Fibroblast of lung (primary cell): Measurements from ENCODE around the gene EPHB1. TPM values are rescaled to one million over a fixed set of nuclear protein-coding genes. Genes with fewer than 3 reads are reported as not detected.

Experiments
- DNase-seq, 2 donors: peaks; one replicate each; pipeline versions ENCODE4 v3.0.0 to v3.0.0-alpha.2; 2010; ENCODE audit warnings: low read depth in 2 of 2
- H2AFZ ChIP-seq: 2 replicates; pipeline ENCODE4 v1.5.1; 2012; ENCODE audit warnings: low read length, control low read depth, inconsistent platforms
- H3K27ac ChIP-seq: 2 replicates; pipeline ENCODE4 v1.5.1; 2011; ENCODE audit warnings: low read length, control low read depth; ENCODE audit not compliant: insufficient read depth
- H3K27me3 ChIP-seq: 2 replicates; pipeline ENCODE4 v1.5.1; 2011; ENCODE audit warnings: mild to moderate bottlenecking, low read length; ENCODE audit not compliant: control insufficient read depth, insufficient read depth
- H3K36me3 ChIP-seq: 2 replicates; pipeline ENCODE4 v1.5.1; 2011; ENCODE audit warnings: low read length; ENCODE audit not compliant: control insufficient read depth, insufficient read depth
- H3K4me1 ChIP-seq: 2 replicates; pipeline ENCODE4 v1.5.1; 2011; ENCODE audit warnings: low read length; ENCODE audit not compliant: control insufficient read depth, insufficient read depth; ENCODE audit errors: extremely low read depth
- H3K4me2 ChIP-seq: 2 replicates; pipeline ENCODE4 v1.5.1; 2011; ENCODE audit warnings: low read length, control low read depth; ENCODE audit not compliant: insufficient read depth; ENCODE audit errors: extremely low read depth
- H3K4me3 ChIP-seq, 4 experiments: fragments of 200-600 bp in 1 of 4; sonication (generic) in 1 of 4; replicated peaks in 1 of 4; 2 replicates each; pipeline ENCODE4 v1.5.1; 2011 to 2016; ENCODE audit warnings: low read length in 4 of 4, low read depth in 3 of 4, mild to moderate bottlenecking in 3 of 4, control low read depth in 2 of 4, inconsistent platforms in 1 of 4, mixed read lengths in 1 of 4; ENCODE audit not compliant: insufficient read depth in 1 of 4; ENCODE audit errors: control extremely low read depth in 1 of 4
- H3K79me2 ChIP-seq: 2 replicates; pipeline ENCODE4 v1.5.1; 2012; ENCODE audit warnings: mild to moderate bottlenecking, low read length, inconsistent platforms; ENCODE audit not compliant: control insufficient read depth, insufficient read depth
- H3K9ac ChIP-seq: 2 replicates; pipeline ENCODE4 v1.5.1; 2011; ENCODE audit warnings: mild to moderate bottlenecking, low read length, control low read depth; ENCODE audit not compliant: insufficient read depth
- H3K9me3 ChIP-seq: 2 replicates; pipeline ENCODE4 v1.5.1; 2012; ENCODE audit warnings: low read depth, low read length; ENCODE audit not compliant: control insufficient read depth, insufficient read depth
- H4K20me1 ChIP-seq: 2 replicates; pipeline ENCODE4 v1.5.1; 2011; ENCODE audit warnings: low read length; ENCODE audit not compliant: control insufficient read depth, insufficient read depth; ENCODE audit errors: extremely low read depth
- EZH2 ChIP-seq: IDR thresholded peaks from 2 replicates; pipeline ENCODE4 v1.5.1; 2012; ENCODE audit warnings: low read length, control low read depth, mild to moderate bottlenecking; ENCODE audit errors: missing control alignments
- polyA plus RNA-seq, 2 donors: library from polyadenylated mRNA; depleted of rRNA in 1 of 2; stranded (reverse) in 1 of 2; unstranded in 1 of 2; fragments of >200 nt; gene quantifications; 2 replicates each; pipeline ENCODE4 v1.2.1, GENCODE V29; 2011 to 2012; ENCODE audit warnings: missing spikeins in 1 of 2
- total RNA-seq: library from RNA; depleted of rRNA; stranded (reverse); fragments of >200 nt; gene quantifications from 2 replicates; pipeline ENCODE4 v1.2.1, GENCODE V29; 2014
- TF ChIP-seq, protein P1 (sequence below), 2 donors: IDR thresholded peaks in 1 of 2; conservative IDR thresholded peaks in 1 of 2; 1 replicate in 1 of 2; 2 replicates in 1 of 2; pipeline ENCODE4 v1.5.1; 2011 to 2012; ENCODE audit warnings: low read length in 2 of 2, control low read depth in 1 of 2, inconsistent platforms in 1 of 2, low read depth in 1 of 2, mild to moderate bottlenecking in 1 of 2

The EPHB1 gene
- total and polyA plus RNA-seq, 2 donors (not counting 1 experiment from before 2014, with no cell fraction given), result 0.14 to 0.50 TPM

DNA sequence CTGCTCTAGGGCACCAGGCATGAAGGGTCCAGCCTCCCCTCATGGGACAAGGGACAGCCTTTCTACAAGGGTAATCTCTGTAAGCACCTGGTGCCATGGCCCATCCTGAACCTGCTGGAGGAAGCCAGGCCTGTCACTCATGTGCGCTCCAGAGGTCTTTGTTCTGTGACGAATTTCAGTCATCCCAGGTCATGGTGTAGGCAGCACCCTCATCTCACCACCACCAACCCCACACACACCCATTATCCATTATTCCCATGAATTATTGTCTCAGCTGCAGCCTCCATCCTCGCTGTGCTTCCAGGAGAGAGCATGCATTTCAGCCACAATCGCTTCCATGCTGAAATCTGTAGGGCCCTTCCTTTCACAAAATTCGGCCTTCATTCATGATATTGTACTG lies 419.3 kb downstream of the EPHB1 start:
- H3K27ac ChIP-seq, result no peak overlapping the region
- H2AFZ ChIP-seq, result no peak overlapping the region
- H3K79me2 ChIP-seq, result no peaks in the 10 kb centered on the region
- TF ChIP-seq, protein P1, sequence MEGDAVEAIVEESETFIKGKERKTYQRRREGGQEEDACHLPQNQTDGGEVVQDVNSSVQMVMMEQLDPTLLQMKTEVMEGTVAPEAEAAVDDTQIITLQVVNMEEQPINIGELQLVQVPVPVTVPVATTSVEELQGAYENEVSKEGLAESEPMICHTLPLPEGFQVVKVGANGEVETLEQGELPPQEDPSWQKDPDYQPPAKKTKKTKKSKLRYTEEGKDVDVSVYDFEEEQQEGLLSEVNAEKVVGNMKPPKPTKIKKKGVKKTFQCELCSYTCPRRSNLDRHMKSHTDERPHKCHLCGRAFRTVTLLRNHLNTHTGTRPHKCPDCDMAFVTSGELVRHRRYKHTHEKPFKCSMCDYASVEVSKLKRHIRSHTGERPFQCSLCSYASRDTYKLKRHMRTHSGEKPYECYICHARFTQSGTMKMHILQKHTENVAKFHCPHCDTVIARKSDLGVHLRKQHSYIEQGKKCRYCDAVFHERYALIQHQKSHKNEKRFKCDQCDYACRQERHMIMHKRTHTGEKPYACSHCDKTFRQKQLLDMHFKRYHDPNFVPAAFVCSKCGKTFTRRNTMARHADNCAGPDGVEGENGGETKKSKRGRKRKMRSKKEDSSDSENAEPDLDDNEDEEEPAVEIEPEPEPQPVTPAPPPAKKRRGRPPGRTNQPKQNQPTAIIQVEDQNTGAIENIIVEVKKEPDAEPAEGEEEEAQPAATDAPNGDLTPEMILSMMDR (conservative IDR thresholded peaks at IDR 0.05 in 1 of 2, IDR thresholded peaks at IDR 0.05 in 1 of 2; ENCODE audit: low read depth in 1 of 2, low read length in 2 of 2), result no peak
- TF ChIP-seq EZH2, result no peak
- no peaks in the 10 kb centered on the region for H3K4me1 ChIP-seq
- H3K9me3 ChIP-seq, result no peaks in the 10 kb centered on the region
- DNase-seq, result no peak
- H3K4me3 ChIP-seq, result no peak overlapping the region
- no peaks in the 10 kb centered on the region for H3K27me3 ChIP-seq
- no peak overlapping the region for H3K9ac ChIP-seq
- no peak overlapping the region for H3K4me2 ChIP-seq
- H3K36me3 ChIP-seq, result no peaks in the 10 kb centered on the region
- no peaks in the 10 kb centered on the region for H4K20me1 ChIP-seq

DNA sequence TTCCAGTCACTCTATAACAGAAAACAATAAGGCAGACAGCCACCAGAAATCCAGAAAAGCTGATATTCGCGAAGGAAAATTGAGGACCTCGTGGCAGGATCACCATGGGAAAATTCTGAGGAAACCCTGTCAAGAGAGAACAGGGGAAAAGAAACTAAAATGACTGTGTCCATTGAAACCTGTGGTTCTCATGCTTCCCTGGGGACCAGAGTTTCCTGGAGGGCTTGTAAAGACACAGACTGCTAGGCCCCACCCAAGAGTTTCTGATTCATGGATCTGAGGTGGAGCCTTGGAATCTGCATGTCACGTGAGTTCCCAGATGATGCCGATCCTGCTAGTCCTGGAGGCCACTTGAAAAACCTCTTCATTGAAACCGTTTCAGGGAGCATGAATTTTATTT lies 420.5 kb downstream of the EPHB1 start:
- H4K20me1 ChIP-seq, result no peaks in the 10 kb centered on the region
- H3K36me3 ChIP-seq, result no peaks in the 10 kb centered on the region
- H3K27ac ChIP-seq, result no peak overlapping the region
- H3K27me3 ChIP-seq, result no peaks in the 10 kb centered on the region
- no peaks in the 10 kb centered on the region for H3K79me2 ChIP-seq
- no peaks in the 10 kb centered on the region for H3K4me1 ChIP-seq
- no peaks in the 10 kb centered on the region for H3K9me3 ChIP-seq
- H3K9ac ChIP-seq, result no peak overlapping the region
- H2AFZ ChIP-seq, result no peak overlapping the region
- no peak for DNase-seq
- no peak for TF ChIP-seq EZH2
- TF ChIP-seq, protein P1 (conservative IDR thresholded peaks at IDR 0.05 in 1 of 2, IDR thresholded peaks at IDR 0.05 in 1 of 2; ENCODE audit: low read depth in 1 of 2, low read length in 2 of 2), result no peak
- no peak overlapping the region for H3K4me2 ChIP-seq
- H3K4me3 ChIP-seq, result no peak overlapping the region

DNA sequence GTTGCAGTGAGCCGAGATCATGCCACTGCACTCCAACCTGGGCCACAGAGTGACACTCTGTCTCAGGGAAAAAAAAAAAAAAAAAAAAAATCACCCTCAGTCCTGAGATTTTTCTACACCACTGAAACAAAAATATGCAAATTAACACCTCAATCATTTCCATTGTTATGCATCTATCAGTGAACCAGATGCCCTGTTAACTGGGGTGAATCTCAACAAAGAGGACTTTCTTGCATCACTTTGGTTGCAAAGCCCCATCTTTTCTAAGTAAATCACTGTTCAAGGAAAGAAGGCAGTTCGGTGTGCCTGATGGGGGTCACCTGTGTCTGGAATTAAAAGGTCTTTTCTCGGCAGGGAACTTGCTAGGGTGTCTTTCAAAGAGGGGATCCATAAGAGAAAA lies 421.6 kb downstream of the EPHB1 start:
- H3K4me2 ChIP-seq, result no peak overlapping the region
- no peak overlapping the region for H3K27ac ChIP-seq
- H2AFZ ChIP-seq, result no peak overlapping the region
- no peak for DNase-seq
- no peaks in the 10 kb centered on the region for H3K79me2 ChIP-seq
- H3K4me3 ChIP-seq, result no peak overlapping the region
- H3K27me3 ChIP-seq, result no peaks in the 10 kb centered on the region
- H3K9me3 ChIP-seq, result no peaks in the 10 kb centered on the region
- no peak for TF ChIP-seq EZH2
- TF ChIP-seq, protein P1 (conservative IDR thresholded peaks at IDR 0.05 in 1 of 2, IDR thresholded peaks at IDR 0.05 in 1 of 2; ENCODE audit: low read depth in 1 of 2, low read length in 2 of 2), result no peak
- H3K36me3 ChIP-seq, result no peaks in the 10 kb centered on the region
- H3K9ac ChIP-seq, result no peak overlapping the region
- no peaks in the 10 kb centered on the region for H3K4me1 ChIP-seq
- H4K20me1 ChIP-seq, result no peaks in the 10 kb centered on the region
